ENCODE results near the gene GEN1.

DNA sequence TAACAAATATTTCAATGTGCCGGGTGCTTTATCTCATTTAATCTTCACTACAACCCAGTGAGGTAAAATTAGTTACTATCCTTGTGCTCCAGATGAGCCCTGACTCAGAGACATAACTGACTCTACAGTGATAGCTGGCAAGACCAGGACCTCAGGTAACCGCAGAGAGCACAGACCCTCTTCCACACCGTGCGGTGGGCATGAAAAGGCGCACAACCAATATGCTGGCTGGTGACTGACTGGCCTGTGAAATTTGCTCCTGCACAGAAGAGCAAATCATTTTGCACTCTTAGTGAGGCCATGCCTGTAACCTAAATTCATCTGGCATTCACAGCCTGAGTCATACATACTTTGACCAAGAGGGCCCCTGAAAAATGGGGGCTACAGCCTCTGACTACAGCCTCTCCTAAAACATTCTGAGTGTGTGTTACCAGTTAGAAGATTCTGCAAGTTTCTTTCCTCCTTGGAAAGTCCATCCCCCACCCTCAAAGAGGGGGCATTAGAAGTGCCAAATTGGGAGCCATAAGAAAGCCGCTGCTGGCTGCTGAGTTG is 39.9 kb downstream of the GEN1 start:
- TF ChIP-seq, protein P1, sequence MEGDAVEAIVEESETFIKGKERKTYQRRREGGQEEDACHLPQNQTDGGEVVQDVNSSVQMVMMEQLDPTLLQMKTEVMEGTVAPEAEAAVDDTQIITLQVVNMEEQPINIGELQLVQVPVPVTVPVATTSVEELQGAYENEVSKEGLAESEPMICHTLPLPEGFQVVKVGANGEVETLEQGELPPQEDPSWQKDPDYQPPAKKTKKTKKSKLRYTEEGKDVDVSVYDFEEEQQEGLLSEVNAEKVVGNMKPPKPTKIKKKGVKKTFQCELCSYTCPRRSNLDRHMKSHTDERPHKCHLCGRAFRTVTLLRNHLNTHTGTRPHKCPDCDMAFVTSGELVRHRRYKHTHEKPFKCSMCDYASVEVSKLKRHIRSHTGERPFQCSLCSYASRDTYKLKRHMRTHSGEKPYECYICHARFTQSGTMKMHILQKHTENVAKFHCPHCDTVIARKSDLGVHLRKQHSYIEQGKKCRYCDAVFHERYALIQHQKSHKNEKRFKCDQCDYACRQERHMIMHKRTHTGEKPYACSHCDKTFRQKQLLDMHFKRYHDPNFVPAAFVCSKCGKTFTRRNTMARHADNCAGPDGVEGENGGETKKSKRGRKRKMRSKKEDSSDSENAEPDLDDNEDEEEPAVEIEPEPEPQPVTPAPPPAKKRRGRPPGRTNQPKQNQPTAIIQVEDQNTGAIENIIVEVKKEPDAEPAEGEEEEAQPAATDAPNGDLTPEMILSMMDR (IDR thresholded peaks at IDR 0.05): no peak
- TF ChIP-seq NFYB (CRISPR knock-in tag; conservative IDR thresholded peaks at IDR 0.05; ENCODE audit: low read depth) (no peak), NR3C1 (CRISPR knock-in tag; conservative IDR thresholded peaks at IDR 0.05; ENCODE audit: low read depth) (no peak), NR2C2 (CRISPR knock-in tag; IDR thresholded peaks at IDR 0.05) (no peak), RORB (CRISPR knock-in tag; IDR thresholded peaks at IDR 0.05) (no peak), SMAD3 (CRISPR knock-in tag; IDR thresholded peaks at IDR 0.05; ENCODE audit: borderline replicate concordance) (no peak)
- TF ChIP-seq, protein P2, sequence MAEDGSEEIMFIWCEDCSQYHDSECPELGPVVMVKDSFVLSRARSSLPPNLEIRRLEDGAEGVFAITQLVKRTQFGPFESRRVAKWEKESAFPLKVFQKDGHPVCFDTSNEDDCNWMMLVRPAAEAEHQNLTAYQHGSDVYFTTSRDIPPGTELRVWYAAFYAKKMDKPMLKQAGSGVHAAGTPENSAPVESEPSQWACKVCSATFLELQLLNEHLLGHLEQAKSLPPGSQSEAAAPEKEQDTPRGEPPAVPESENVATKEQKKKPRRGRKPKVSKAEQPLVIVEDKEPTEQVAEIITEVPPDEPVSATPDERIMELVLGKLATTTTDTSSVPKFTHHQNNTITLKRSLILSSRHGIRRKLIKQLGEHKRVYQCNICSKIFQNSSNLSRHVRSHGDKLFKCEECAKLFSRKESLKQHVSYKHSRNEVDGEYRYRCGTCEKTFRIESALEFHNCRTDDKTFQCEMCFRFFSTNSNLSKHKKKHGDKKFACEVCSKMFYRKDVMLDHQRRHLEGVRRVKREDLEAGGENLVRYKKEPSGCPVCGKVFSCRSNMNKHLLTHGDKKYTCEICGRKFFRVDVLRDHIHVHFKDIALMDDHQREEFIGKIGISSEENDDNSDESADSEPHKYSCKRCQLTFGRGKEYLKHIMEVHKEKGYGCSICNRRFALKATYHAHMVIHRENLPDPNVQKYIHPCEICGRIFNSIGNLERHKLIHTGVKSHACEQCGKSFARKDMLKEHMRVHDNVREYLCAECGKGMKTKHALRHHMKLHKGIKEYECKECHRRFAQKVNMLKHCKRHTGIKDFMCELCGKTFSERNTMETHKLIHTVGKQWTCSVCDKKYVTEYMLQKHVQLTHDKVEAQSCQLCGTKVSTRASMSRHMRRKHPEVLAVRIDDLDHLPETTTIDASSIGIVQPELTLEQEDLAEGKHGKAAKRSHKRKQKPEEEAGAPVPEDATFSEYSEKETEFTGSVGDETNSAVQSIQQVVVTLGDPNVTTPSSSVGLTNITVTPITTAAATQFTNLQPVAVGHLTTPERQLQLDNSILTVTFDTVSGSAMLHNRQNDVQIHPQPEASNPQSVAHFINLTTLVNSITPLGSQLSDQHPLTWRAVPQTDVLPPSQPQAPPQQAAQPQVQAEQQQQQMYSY (CRISPR knock-in tag; IDR thresholded peaks at IDR 0.05): no peak
- TF ChIP-seq, protein P3, sequence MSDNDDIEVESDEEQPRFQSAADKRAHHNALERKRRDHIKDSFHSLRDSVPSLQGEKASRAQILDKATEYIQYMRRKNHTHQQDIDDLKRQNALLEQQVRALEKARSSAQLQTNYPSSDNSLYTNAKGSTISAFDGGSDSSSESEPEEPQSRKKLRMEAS (CRISPR knock-in tag; IDR thresholded peaks at IDR 0.05): no peak
- TF ChIP-seq, protein P4, sequence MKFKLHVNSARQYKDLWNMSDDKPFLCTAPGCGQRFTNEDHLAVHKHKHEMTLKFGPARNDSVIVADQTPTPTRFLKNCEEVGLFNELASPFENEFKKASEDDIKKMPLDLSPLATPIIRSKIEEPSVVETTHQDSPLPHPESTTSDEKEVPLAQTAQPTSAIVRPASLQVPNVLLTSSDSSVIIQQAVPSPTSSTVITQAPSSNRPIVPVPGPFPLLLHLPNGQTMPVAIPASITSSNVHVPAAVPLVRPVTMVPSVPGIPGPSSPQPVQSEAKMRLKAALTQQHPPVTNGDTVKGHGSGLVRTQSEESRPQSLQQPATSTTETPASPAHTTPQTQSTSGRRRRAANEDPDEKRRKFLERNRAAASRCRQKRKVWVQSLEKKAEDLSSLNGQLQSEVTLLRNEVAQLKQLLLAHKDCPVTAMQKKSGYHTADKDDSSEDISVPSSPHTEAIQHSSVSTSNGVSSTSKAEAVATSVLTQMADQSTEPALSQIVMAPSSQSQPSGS (CRISPR knock-in tag; IDR thresholded peaks at IDR 0.05; ENCODE audit: borderline replicate concordance, low read depth): no peak
- TF ChIP-seq, protein P5, sequence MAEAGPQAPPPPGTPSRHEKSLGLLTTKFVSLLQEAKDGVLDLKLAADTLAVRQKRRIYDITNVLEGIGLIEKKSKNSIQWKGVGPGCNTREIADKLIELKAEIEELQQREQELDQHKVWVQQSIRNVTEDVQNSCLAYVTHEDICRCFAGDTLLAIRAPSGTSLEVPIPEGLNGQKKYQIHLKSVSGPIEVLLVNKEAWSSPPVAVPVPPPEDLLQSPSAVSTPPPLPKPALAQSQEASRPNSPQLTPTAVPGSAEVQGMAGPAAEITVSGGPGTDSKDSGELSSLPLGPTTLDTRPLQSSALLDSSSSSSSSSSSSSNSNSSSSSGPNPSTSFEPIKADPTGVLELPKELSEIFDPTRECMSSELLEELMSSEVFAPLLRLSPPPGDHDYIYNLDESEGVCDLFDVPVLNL (CRISPR knock-in tag; IDR thresholded peaks at IDR 0.05; ENCODE audit: borderline replicate concordance, low read depth): no peak
- TF ChIP-seq, protein P6, sequence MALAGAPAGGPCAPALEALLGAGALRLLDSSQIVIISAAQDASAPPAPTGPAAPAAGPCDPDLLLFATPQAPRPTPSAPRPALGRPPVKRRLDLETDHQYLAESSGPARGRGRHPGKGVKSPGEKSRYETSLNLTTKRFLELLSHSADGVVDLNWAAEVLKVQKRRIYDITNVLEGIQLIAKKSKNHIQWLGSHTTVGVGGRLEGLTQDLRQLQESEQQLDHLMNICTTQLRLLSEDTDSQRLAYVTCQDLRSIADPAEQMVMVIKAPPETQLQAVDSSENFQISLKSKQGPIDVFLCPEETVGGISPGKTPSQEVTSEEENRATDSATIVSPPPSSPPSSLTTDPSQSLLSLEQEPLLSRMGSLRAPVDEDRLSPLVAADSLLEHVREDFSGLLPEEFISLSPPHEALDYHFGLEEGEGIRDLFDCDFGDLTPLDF (CRISPR knock-in tag; IDR thresholded peaks at IDR 0.05): no peak
- TF ChIP-seq, protein P7, sequence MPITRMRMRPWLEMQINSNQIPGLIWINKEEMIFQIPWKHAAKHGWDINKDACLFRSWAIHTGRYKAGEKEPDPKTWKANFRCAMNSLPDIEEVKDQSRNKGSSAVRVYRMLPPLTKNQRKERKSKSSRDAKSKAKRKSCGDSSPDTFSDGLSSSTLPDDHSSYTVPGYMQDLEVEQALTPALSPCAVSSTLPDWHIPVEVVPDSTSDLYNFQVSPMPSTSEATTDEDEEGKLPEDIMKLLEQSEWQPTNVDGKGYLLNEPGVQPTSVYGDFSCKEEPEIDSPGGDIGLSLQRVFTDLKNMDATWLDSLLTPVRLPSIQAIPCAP (CRISPR knock-in tag; IDR thresholded peaks at IDR 0.05): no peak
- TF ChIP-seq, protein P8, sequence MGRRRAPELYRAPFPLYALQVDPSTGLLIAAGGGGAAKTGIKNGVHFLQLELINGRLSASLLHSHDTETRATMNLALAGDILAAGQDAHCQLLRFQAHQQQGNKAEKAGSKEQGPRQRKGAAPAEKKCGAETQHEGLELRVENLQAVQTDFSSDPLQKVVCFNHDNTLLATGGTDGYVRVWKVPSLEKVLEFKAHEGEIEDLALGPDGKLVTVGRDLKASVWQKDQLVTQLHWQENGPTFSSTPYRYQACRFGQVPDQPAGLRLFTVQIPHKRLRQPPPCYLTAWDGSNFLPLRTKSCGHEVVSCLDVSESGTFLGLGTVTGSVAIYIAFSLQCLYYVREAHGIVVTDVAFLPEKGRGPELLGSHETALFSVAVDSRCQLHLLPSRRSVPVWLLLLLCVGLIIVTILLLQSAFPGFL (CRISPR knock-in tag; IDR thresholded peaks at IDR 0.05; ENCODE audit: borderline replicate concordance): no peak

All from WTC11 (cell line).